Activated CD8-positive, alpha-beta memory T cell treated with anti-CD3 and anti-CD28 coated beads, Interleukin-2, amount 50 U/mL, for 1 hour (primary cell): Measurements from ENCODE around the gene CCDC121.

Source experiments
- DNase-seq: peaks from one replicate; pipeline ENCODE4 v3.0.0-alpha.2; 2020; ENCODE audit errors: extremely low read depth

Gene CCDC121

DNA sequence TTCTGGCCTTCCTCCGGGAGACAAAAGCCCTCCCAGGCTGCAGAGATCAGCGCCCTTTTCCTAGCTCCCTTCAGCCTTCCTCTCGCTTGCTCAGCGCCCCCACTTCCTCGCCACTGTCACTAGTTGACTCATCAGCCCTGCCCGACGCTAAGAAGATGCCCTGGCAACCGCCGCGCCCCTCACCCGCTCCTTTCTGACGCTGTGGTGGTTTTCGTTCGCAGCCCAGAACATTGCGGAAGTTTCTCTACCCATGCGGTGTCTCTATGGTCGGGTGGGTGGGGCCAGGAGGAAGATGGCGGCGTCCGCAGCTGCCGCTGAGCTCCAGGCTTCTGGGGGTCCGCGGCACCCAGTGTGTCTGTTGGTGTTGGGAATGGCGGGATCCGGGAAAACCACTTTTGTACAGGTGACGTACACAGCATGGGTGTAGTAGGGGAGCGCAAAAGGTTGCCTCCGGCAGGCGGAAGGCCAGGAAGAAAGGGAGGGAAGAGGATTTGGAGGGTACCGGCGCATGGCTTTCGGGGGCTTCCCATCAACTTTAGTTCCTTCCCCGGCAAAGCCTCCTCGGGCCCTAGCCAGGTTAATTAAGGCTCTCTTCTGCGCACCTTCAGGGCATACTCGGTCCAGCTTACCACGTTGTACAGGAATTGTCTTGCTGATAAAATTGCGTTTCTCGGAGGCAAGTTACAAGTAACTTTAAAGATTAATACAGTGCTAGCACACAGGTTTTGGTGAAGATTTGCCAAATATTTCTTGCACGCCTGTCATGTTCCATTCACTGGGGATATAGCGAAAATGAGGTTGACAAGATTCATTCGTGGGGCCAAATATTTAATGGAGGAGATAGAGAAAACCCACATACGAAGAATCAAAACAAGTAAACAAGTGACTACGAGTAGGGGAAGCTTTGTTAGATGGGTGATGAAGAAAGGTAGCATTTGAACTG, at the start of gene CCDC121, which contains the start of gene GPN1:
Gene CCDC121, minus strand, starts transcription at position 246 of the 943 bp plus-strand sequence. CDS start 1,213 bp downstream, outside the sequence.
Gene GPN1, plus strand, starts transcription at position 284 of the 943 bp plus-strand sequence. Its CDS starts 9 bp downstream, at position 293.
- peak; percentile 88 for DNase-seq

- no peak for DNase-seq
These were observed 44.1 kb upstream of the CCDC121 start for GRCh38 chr2:27672723-27673486.

DNA sequence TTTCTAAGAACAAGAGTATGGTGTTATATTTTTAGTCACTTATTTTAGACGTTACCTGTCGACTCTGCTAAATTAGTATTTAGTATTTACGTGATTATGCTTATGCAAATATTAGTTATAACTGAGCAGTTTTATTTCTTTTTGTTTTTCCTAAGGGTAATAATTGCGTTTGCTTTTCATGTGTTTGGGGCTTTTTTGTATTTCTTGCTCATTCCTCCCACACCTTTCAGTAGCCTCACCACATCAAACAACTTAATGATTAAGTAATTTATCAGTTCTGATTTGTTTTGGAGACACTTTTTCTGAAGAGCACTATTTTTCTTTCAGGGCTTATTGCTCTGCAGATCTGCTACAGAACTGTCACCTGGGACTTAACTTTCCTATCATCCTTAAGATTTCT, 42.4 kb upstream of the CCDC121 start:
- DNase-seq: no peak

DNA sequence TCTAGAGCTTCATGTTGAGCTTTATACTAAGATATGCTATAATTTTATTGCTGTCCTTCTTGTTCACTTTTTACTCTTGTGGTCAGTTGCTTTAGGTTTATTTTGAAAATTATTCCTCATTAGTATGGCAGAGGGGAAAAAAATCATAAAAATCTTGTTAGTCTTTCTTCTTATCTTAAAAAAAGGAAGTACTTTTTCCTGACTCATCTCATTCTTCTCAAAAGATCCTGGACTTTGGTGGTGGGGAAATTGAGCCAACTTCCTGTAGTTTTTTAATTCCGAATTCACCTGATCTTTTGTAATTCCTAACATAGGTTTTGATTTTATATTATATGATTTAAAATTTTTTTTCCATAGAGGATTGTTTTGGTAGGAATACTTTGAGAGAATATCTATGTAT, 38.6 kb upstream of the CCDC121 start:
- DNase-seq: no peak

- no peak for DNase-seq
These were observed 36.0 kb upstream of the CCDC121 start for GRCh38 chr2:27664622-27665363.

GRCh38 chr2:27664154-27664574, 35.4 kb upstream of the CCDC121 start:
- no peak for DNase-seq

DNA sequence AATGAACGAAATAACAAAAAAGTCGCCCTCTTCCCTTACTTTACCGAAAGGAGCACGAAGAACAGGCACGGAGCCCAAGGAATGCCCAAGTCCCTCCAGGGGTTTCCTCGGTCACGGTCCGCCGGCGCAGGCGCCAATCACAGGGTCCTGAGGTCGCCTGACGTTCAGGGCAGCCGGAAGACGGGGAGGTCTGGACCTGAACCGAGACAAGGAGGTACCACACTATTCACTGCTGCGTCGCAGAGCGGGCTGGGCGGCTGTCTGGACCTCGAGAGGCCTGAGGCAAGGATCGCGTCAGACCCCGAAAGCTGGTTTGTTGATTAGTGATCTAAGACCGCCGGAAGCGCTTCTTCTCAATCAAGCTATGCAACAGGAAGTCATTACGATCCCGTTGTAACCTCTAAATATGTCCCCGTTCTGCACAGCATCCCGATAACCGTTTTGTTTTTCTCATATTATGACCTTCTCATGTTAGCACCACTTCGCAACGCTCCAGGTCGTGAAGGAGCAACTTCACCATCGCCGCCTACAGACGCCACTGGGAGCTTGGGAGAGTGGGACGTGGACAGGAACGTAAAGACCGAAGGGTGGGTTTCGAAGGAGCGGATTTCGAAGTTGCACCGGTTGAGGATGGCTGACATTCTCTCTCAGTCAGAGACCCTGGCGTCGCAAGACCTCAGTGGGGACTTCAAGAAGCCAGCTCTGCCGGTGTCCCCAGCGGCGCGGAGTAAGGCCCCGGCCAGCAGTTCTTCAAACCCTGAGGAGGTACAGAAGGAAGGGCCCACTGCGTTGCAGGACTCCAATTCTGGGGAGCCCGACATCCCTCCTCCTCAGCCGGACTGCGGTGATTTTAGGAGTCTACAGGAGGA, 34.7 kb upstream of the CCDC121 start, which contains the start of the genes SLC4A1AP and SUPT7L:
Gene SLC4A1AP, plus strand, starts transcription at position 605 of the 869 bp plus-strand sequence. Its CDS starts 26 bp downstream, at position 631.
Gene SUPT7L, minus strand, starts transcription at position 330 of the 869 bp plus-strand sequence. CDS start 1,422 bp downstream, outside the sequence.
- DNase-seq: peak; percentile 48

DNA sequence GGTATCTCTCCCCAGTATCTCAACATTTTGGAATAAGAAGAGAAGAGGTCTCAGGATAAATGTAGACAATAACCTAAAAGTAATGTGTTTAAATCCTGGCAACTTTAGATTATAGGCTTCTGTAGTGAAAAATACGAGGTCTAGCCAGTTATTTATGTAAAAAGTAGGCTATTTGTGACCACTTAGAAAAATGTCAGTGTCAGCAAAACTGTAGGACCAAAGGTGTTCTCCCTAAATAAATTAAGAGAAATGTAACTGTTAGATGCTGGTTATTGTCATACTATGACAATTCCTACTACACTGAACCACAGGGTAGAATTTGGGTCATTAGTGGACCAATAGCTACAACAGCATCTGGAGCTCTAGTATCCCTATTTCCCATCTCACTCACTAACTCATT, 32.6 kb upstream of the CCDC121 start:
- DNase-seq: no peak

GRCh38 chr2:27655155-27655951, 26.5 kb upstream of the CCDC121 start:
- DNase-seq: no peak

DNA sequence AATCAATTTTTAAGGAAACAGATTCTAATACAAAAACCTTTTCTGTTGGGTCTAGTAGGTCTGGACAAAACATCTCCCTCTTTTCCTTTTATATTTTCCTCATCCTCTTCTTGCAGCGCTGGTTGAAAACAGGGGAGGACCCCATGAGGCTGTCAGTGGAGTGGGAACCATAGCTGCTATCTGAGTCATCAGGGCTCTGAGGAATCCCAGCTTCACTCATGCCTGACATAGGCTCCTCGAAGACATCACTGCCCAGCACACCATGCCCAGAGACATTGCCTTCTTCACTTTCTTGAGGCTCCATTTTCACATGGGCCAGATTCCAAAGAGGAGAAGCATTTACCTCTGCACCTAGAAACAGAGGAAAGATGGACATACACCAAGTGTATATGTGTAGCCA, 24.6 kb upstream of the CCDC121 start:
- DNase-seq: no peak

DNA sequence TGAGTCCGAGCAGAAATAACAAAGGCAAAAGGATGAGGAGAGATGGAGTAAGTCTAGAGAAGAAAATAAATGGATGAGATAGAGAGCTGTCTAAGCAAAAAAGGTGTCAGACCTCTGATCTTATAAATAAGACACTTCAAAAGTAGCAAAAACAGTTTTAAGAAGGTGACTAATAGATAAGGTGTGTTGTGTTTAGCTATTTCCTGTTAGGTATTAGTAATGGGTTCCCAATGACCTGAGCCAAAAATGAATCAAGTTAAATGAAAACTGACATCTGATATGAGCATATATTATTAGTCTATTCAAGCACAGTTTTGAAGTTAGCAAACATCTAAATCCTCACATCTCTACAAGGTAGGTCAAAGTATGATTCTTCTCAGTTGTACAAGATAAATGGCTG, 24.0 kb upstream of the CCDC121 start:
- no peak for DNase-seq

- no peak for DNase-seq
These were observed 23.5 kb upstream of the CCDC121 start for GRCh38 chr2:27652341-27652740.

- no peak for DNase-seq
These were observed 22.2 kb upstream of the CCDC121 start for GRCh38 chr2:27651056-27651455.

GRCh38 chr2:27647737-27648136, 18.9 kb upstream of the CCDC121 start:
- no peak for DNase-seq

DNA sequence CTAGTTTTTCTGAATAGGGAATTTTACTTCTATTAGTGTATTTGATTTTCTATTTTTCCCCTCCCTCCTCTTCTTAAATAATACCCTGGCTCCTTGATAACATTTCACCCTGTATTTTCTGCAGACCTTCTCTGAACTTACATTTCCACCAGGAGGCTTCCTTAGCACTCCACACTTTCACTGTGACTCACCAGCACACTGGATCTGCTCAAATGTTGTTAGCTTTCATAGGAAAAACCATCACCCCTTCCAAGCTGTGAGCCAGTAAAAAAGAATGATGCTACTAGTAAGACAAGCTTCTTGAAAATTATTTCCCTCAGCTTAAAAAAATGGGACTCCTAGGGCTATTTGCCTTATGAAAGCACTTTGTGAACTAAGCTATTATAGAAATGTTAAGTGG, 18.5 kb upstream of the CCDC121 start:
- DNase-seq: no peak

DNA sequence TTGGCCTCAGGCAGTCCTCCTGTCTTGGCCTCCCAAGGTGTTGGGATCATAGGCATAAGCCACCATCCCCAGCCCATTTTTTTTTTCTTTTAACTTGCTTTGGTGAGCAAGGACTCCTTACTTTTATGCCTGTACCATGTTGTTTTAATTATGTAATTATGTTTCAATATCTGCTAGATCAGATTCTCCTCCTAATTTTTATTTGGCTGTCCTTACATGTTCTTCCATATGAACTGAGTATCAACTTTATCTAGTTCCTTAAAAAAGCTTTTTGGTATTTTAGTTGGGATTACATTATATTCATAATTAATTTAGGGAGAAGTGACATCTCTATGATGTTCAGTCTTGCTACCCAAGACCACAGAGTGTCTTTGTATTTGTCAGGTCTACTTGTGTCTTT, 16.4 kb upstream of the CCDC121 start:
- no peak for DNase-seq

DNA sequence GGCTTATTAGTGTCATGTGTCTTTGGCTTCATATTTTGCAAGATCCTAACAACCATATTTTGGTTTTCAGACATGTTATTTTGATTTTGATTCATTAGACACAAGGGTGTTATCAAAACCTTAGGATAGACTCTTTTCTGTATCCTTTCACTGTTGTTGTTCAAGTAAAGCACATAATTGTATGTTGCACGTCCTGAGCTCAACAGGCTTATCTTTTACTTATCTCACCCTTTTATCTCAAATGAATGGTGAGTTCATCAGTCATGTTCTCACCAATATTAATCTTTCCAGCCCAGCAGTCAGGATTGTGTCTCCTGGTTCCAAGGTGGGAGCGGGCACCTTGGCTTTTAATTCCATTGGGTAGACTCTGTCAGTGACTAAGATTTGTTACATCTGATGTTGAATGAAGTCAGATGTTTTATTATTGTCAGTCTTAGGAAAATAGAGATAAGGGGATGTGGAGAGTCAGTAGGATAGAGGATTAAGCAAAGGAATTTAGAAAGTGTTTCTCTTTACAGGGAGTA, 12.0 kb upstream of the CCDC121 start:
- no peak for DNase-seq

GRCh38 chr2:27638709-27639108, 9.9 kb upstream of the CCDC121 start:
- DNase-seq: no peak

GRCh38 chr2:27638037-27638637, 9.3 kb upstream of the CCDC121 start:
- DNase-seq: no peak
